ENCODE data around the gene RAD18.

The RAD18 gene

DNA sequence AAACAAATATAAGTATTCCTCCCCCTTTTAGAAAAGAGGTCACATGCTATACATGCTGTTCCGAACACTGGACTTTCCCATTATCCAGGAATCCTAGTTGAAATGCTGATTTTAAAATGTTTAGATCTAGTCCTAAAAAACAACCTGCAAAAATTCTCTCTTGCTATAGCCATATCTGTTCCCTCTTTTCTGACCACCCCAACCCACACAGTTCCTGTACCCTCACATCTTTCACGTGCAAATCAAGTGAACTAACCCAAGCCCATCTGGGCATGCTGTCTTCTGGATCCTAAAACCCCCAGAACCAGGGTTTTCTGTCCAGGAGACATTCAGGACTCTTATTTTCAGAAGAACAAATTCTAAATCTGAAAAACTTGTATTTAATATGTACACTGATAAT lies 67.4 kb downstream of the RAD18 start:
- no peak for DNase-seq (ENCODE audit: low read depth)

GRCh38 chr3:8893001-8893400 lies 70.3 kb downstream of the RAD18 start:
- DNase-seq (ENCODE audit: low read depth): no peak

DNA sequence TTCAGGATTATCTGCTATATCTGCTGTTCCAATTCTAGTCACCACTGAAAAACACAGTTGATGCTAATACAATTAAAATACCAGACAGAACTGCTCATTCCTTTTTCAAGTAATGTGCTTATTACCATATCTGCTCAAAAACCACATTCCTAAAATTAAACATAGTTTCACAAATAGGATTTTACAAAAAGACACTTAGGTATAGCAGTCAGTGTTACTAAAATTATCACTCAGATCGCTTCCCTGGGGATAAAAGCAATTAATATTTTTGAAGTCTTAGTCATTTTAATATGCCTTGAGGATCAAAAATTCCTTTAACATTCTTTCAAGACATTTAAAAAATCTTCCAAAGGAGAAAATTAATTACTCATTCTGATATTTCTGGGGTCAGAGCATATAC lies 71.5 kb downstream of the RAD18 start:
- DNase-seq (ENCODE audit: low read depth): no peak

- DNase-seq (ENCODE audit: low read depth): no peak
Observed at GRCh38 chr3:8891303-8891702, 72.0 kb downstream of the RAD18 start.

DNA sequence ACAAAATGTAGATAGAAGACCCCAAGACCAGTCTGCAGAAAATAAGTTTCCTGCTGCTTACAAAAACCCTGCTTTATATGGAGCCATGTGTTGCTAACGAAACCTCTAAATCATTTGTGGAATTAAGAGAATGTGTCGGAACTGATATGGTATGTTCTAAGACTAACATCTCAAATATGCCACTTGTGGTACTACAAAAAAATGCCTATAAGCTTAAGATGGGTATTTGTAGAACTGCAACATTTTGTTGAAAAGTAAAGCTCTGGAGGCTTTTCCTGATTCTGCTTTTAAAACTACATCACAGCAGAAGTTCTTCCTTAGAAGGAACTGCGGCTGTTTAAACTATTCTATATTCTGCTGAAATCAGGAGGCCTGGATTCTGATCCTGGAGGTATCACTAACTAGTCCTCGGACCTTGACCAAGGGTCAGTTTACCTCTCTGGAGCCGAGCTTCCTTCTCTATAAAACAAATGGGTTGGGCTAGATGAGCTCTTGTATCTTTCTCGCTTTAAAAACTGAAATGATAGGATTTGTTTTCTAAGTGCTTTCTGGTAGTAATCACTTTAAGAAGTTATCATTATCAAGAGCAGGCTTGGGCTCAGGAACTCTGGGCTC lies 74.9 kb downstream of the RAD18 start:
- no peak for DNase-seq (ENCODE audit: low read depth)

DNA sequence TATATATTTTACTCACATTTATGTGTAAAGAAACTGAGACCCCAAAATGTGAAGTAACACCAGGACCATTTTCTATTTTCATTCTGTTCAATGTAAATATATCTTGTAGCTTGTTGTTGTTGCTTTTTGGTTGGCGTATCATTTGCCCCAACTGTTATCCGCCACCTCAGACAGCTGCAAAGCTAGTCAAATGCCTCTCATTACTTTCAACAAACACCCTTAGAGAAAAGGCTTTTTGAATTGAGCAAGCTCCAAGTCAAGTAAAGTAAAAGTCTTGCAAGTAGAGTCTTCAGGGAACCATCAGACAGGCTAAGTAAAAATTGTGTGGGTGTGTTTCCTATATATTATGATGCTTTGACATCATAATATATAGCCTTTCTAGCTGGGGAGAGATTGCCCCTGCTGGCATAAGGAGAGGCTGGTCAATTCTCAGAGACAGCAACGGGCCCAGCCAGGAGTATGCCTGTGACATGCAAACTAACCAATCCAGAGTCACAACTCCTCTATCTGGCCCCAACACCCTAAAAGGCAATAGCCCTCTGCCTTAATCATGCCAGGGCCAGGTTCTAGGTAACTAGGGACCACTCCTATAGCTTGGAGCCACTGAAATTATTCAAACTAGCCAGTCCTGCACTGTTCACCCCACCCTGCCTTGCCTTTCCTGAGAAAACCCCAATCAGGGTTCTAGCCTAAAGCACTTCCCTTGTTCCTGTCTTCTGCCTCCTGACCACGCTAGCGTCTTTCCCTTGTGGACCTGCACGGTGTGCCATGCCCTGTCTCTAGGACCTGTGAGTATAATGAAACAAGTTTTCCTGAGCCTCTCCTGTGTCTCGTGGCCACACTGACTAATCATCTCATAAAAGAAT lies 75.6 kb downstream of the RAD18 start:
- no peak for DNase-seq (ENCODE audit: low read depth)

GRCh38 chr3:8886546-8886945 lies 76.7 kb downstream of the RAD18 start:
- DNase-seq (ENCODE audit: low read depth): no peak

- no peak for DNase-seq (ENCODE audit: low read depth)
Observed at GRCh38 chr3:8885536-8886316, 77.5 kb downstream of the RAD18 start.

GRCh38 chr3:8884630-8885290 lies 78.5 kb downstream of the RAD18 start:
- no peak for DNase-seq (ENCODE audit: low read depth)

GRCh38 chr3:8882642-8883041 lies 80.6 kb downstream of the RAD18 start:
- DNase-seq (ENCODE audit: low read depth): no peak

GRCh38 chr3:8882171-8882593 lies 81.1 kb downstream of the RAD18 start:
- DNase-seq (ENCODE audit: low read depth): no peak

DNA sequence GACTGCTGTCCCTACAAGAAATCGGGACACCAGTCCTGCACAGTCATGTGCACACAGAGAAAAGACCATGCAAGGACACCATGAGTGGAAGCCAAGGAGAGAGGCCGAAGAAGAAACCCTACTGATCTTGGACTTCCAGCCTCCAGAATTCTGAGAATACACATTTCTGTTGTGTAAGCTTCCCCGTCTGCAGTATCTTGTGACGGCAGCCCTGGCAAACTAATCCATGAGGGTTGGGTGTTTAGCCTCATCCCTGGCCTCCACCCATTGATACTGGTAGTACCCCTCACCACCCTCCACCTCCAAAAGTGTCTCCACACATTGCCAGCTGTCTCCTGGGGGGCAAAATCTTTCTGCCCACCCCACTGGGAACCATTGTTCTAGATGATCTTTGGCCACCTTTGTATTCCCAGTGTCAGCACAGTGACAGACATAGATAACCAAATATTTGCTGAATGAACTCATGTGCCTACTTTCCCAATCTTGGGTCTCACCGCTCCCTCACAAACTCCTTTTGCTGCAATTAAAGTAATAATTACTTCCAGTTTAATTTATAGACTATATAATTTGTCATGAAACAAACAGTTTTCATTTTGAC lies 83.8 kb downstream of the RAD18 start:
- DNase-seq (ENCODE audit: low read depth): no peak

DNA sequence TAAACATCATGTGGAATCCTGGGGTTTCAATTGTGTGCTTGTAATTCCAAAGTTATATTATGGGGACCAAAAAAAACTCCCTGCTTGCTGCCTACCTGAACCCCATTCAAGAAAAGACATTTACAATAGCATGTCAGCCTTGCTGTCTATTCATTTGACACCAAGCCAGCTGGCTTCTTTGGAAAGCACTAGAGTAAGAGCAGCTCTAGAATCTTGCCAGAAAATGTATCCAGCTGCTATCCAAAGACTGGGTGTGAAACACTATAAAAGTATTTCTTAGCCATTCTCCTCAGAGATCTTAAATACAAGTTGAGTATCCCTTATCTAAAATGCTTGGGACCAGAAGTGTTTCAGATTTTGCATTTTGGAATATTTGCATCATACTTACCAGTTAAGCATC lies 87.4 kb downstream of the RAD18 start:
- no peak for DNase-seq (ENCODE audit: low read depth)

- no peak for DNase-seq (ENCODE audit: low read depth)
Observed at GRCh38 chr3:8873740-8874139, 89.5 kb downstream of the RAD18 start.

DNA sequence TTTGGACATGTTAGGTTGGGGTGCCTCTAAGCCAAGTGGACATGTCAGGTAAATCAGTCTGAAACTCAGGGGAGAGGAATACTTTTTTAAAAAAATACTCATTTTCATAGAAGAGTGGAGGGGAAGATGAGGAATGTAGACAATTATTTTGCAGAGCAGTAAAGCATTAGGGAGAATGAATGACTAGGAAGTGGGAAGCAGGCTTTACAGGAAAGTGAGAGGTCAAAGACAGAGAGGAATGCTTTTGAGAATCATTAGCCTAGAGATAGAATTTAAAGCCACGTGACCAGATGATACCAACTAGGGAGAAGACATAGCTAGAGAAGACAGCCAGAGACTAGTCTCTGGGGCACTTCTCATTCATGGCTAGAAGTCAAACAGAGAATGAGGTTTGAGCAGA lies 91.0 kb downstream of the RAD18 start:
- no peak for DNase-seq (ENCODE audit: low read depth)

DNA sequence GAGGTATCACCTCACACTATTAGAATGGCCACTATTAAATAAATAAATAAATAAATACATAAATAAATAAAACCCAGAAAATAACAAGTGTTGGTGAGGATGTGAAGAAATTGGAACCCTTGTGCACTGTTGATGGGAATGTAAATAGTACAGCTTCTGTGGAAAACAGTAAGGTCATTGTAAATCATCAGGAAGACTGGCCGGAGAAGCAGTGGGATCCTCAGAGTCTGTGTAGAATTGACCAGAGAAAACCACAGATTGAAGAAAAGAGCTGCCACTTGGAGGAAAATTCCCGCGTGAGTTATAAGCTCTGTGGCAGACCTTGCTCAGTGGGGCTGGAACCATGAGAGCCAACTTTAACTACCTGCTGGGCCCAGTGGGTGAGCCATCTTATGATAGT lies 92.0 kb downstream of the RAD18 start:
- no peak for DNase-seq (ENCODE audit: low read depth)

- DNase-seq (ENCODE audit: low read depth): no peak
Observed at GRCh38 chr3:8870134-8870533, 93.1 kb downstream of the RAD18 start.

- no peak for DNase-seq (ENCODE audit: low read depth)
Observed at GRCh38 chr3:8869613-8870012, 93.7 kb downstream of the RAD18 start.

GRCh38 chr3:8868996-8869395 lies 94.3 kb downstream of the RAD18 start:
- DNase-seq (ENCODE audit: low read depth): no peak

GRCh38 chr3:8867646-8868045 lies 95.6 kb downstream of the RAD18 start:
- DNase-seq (ENCODE audit: low read depth): no peak

- DNase-seq (ENCODE audit: low read depth): no peak
Observed at GRCh38 chr3:8865697-8866096, 97.6 kb downstream of the RAD18 start.

Measured in activated T-cell treated with anti-CD3 and anti-CD28 coated beads for 48 hours (primary cell).